Smooth muscle cell of trachea (primary cell): ENCODE data around the gene DMAC2. TPM values are rescaled to one million over a fixed set of nuclear protein-coding genes. Genes with fewer than 3 reads are reported as not detected.

Experiments
- total RNA-seq: library from RNA; depleted of rRNA; stranded (reverse); fragments of >200 nt; gene quantifications from 2 replicates; pipeline ENCODE4 v1.2.1, GENCODE V29; 2014

Gene DMAC2
- total RNA-seq, result 44.0 and 46.1 TPM in 2 replicates

GRCh38 chr19:41439441-41440222, at the start of gene DMAC2:
Gene DMAC2 (minus strand): TSS chr19:41439912. CDS start chr19:41439899, 13 bp downstream.

GRCh38 chr19:41442473-41443355, 3.0 kb upstream of the DMAC2 start, which contains the start of gene ERICH4:
Gene ERICH4 (plus strand): TSS chr19:41443156. CDS start chr19:41443170, 14 bp downstream.

DNA sequence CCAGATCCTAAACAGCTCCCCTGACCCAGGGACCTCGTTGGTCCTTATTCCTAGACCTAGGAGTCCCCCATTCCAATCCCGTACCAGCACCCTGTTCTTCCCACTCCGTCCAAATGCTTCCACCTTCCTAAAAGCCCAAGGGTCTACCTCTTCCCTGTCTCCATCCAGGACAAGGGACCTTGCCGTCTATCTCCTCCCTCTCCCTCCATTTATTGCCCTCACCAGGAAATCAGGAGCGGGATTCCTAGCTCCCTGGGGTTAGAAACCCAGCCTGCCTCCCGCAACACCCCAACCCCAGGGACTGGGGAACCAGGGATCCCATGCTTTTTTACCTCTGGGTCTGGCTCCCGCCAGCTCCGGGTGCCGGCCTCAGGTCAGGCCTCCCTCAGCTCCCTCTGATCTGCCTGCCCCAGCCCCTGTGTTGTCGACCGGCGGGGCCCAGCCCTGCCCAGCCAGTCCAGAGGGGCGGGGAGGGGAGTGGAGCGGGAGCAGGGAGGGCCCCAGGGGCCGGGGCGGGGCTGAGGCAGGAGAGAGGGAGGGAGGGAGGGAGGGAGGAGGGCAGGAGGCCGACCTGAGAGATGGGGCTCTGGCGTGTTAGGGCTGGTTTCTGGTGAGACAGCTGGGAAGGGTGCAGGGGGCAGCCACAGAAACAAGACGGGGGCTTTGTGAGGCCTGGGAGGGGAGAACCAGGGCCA, 12.6 kb downstream of the DMAC2 start, which contains the start of gene B3GNT8:
Gene B3GNT8, minus strand, starts transcription at position 423 of the 695 bp plus-strand sequence. CDS start 596 bp downstream, outside the sequence.

DNA sequence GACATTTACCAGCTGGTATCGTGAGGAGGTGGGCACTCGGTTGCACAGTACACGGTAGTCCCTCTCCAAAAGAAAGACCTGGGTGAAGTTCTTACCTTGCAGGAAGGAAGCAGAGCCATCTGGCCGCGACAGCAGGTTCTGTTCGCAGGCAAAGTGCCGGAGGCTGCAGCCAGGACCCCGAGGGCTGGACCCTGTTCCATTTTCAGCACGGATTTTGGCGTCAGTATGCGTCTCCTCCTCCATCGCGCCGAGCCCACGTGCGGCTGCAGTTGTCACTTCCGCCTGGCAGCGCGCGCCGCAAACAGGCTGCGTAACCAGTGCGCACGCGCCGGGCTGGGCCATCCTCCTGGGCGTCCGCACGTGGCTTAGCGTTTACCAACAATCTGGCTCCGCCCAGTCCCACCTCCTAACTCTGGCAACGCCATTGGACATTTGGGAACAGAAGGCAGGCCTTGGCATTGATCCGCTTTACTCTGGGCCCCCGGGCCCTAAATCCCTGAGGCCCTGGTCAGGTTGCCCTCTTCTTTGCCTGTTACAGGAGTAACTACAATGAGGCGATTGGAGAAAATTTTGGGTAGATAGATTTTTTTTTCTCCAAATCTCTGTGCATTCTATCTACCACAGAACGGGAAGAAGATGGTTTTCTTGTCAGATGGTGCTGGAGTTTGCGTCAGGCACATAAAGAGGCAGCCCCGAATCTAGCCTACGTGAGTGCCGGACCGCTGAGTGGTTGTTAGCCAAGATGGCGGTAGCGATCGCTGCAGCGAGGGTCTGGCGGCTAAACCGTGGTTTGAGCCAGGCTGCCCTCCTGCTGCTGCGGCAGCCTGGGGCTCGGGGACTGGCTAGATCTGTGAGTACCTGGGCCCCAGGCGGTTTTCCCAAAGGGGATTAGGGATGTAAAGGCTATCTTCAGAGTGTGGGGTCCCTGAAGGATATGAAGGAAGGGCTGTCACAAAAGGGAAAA, 42.3 kb downstream of the DMAC2 start, which contains the start of the genes BCKDHA and EXOSC5:
Gene BCKDHA, plus strand, starts transcription at position 733 of the 964 bp plus-strand sequence. Its CDS starts 10 bp downstream, at position 743.
Gene EXOSC5, minus strand, starts transcription at position 274 of the 964 bp plus-strand sequence. Its CDS starts 31 bp downstream, at position 243.

Other genes starting within 250 kb of the DMAC2 start
- gene CYP2S1, start 246.7 kb downstream of the DMAC2 start, total RNA-seq, result 1.8 and 5.7 TPM in 2 replicates
- gene AXL, start 220.7 kb downstream of the DMAC2 start, total RNA-seq, result 369 and 387 TPM in 2 replicates
- gene HNRNPUL1, start 175.5 kb downstream of the DMAC2 start, total RNA-seq, result 87.2 and 118 TPM in 2 replicates
- gene CCDC97, start 129.7 kb downstream of the DMAC2 start, total RNA-seq, result 9.3 and 13.2 TPM in 2 replicates
- gene TGFB1, start 86.0 kb downstream of the DMAC2 start, total RNA-seq, result 12.1 and 15.7 TPM in 2 replicates
- 2.8 and 4.2 TPM in 2 replicates for gene B9D2, start 75.8 kb downstream of the DMAC2 start, total RNA-seq
- gene TMEM91, start 63.4 kb downstream of the DMAC2 start, total RNA-seq, result 4.4 and 10.9 TPM in 2 replicates
- gene EXOSC5, start 42.6 kb downstream of the DMAC2 start, total RNA-seq, result 8.9 and 13.7 TPM in 2 replicates
- 43.8 and 48.1 TPM in 2 replicates for gene BCKDHA, start 42.1 kb downstream of the DMAC2 start, total RNA-seq
- gene B3GNT8, start 12.5 kb downstream of the DMAC2 start, total RNA-seq, result 3.5 and 4.5 TPM in 2 replicates
- gene ERICH4, start 3.2 kb upstream of the DMAC2 start, total RNA-seq, result not detected in 2 replicates
- not detected in 2 replicates for gene CEACAM21, start 136.3 kb upstream of the DMAC2 start, total RNA-seq
- not detected in 2 replicates for gene CEACAM4, start 187.2 kb upstream of the DMAC2 start, total RNA-seq
- gene CEACAM7, start 248.4 kb upstream of the DMAC2 start, total RNA-seq, result not detected in 2 replicates